IMR-90 (cell line): ENCODE data around the gene CLDN6. TPM values are rescaled to one million over a fixed set of nuclear protein-coding genes. Genes with fewer than 3 reads are reported as not detected.

Source experiments
- ATAC-seq: fragments of 200-7000 bp; cut with Tn5 transposase; 2 replicates; pipeline ENCODE4 v1.9.1; 2020; ENCODE audit warnings: low read depth, mild to moderate bottlenecking, moderate library complexity
- BruUV-seq: library from RNA; stranded (reverse); fragments of 400-500 nt; replicated peaks from 2 replicates; lab custom pipeline; 2021; lab: Mats Ljungman, UMichigan
- CTCF ChIA-PET: fragments of 300-600 bp; formaldehyde crosslinking; extraction: SDS; loops from one replicate; lab custom pipeline; 2021; ENCODE audit warnings: antibody characterized with exemption; lab: Yijun Ruan, JAX
- POLR2A ChIA-PET: fragments of 300-600 bp; sonication (Branson Sonifier 250); formaldehyde crosslinking; loops from one replicate; lab custom pipeline; 2022; ENCODE audit warnings: antibody characterized with exemption; ENCODE audit not compliant: unreplicated experiment; lab: Charles Lee
- DNase-seq: peaks from one replicate; pipeline ENCODE4 v3.0.0; 2013
- H2AFZ ChIP-seq: replicated peaks from 2 replicates; pipeline ENCODE3; 2013; ENCODE audit warnings: low read length, mild to moderate bottlenecking; ENCODE audit not compliant: poor library complexity
- H2AK5ac ChIP-seq: 2 replicates; pipeline ENCODE4 v1.6.1; 2013; ENCODE audit warnings: low read depth, low read length, inconsistent platforms
- H2AK9ac ChIP-seq: replicated peaks from 2 replicates; pipeline ENCODE3; 2013; ENCODE audit warnings: mild to moderate bottlenecking, low read depth, low read length, moderate library complexity; ENCODE audit not compliant: poor library complexity
- H2BK120ac ChIP-seq: 2 replicates; pipeline ENCODE4 v1.6.1; 2013; ENCODE audit warnings: low read depth, low read length, inconsistent platforms
- H2BK15ac ChIP-seq: 3 replicates; pipeline ENCODE4 v1.6.1; 2013; ENCODE audit warnings: low read depth, low read length, inconsistent platforms
- H2BK20ac ChIP-seq: 2 replicates; pipeline ENCODE4 v1.6.1; 2013; ENCODE audit warnings: low read depth, mild to moderate bottlenecking, inconsistent platforms, low read length, moderate library complexity
- H2BK5ac ChIP-seq: 2 replicates; pipeline ENCODE4 v1.6.1; 2013; ENCODE audit warnings: mild to moderate bottlenecking, low read depth, low read length, inconsistent platforms; ENCODE audit not compliant: poor library complexity, severe bottlenecking
- H3K14ac ChIP-seq: replicated peaks from 2 replicates; pipeline ENCODE4 v1.6.1; 2013; ENCODE audit warnings: low read depth, low read length, inconsistent platforms
- H3K18ac ChIP-seq: 2 replicates; pipeline ENCODE4 v1.6.1; 2013; ENCODE audit warnings: low read depth, low read length, control low read depth
- H3K23ac ChIP-seq: 2 replicates; pipeline ENCODE4 v1.6.1; 2013; ENCODE audit warnings: low read depth, low read length, inconsistent platforms
- H3K27ac ChIP-seq: 2 replicates; pipeline ENCODE4 v1.5.1; 2013; ENCODE audit warnings: mild to moderate bottlenecking, control low read depth, low read length; ENCODE audit not compliant: insufficient read depth
- H3K27me3 ChIP-seq: 2 replicates; pipeline ENCODE4 v1.6.1; 2013; ENCODE audit warnings: low read length; ENCODE audit not compliant: control insufficient read depth, insufficient read depth
- H3K36me3 ChIP-seq: 2 replicates; pipeline ENCODE4 v1.6.1; 2013; ENCODE audit warnings: low read length, mixed read lengths; ENCODE audit not compliant: control insufficient read depth, insufficient read depth
- H3K4ac ChIP-seq: 2 replicates; pipeline ENCODE4 v1.6.1; 2013; ENCODE audit warnings: low read depth, low read length, inconsistent platforms
- H3K4me1 ChIP-seq: 2 replicates; pipeline ENCODE4 v1.6.1; 2013; ENCODE audit warnings: low read length, mixed read lengths; ENCODE audit not compliant: control insufficient read depth, insufficient read depth
- H3K4me2 ChIP-seq: 2 replicates; pipeline ENCODE4 v1.6.1; 2013; ENCODE audit warnings: low read depth, mild to moderate bottlenecking, control low read depth, low read length, moderate library complexity
- H3K4me3 ChIP-seq: 2 replicates; pipeline ENCODE4 v1.5.1; 2013; ENCODE audit warnings: low read depth, mild to moderate bottlenecking, control low read depth, low read length, moderate library complexity; ENCODE audit not compliant: insufficient read depth
- H3K56ac ChIP-seq: 2 replicates; pipeline ENCODE4 v1.6.1; 2013; ENCODE audit warnings: low read length, inconsistent platforms; ENCODE audit not compliant: insufficient read depth; ENCODE audit errors: extremely low read depth
- H3K79me1 ChIP-seq, 2 experiments: 2 replicates each; pipeline ENCODE4 v1.6.1; 2013; ENCODE audit warnings: low read length in 2 of 2, inconsistent platforms in 1 of 2, low read depth in 1 of 2
- H3K9ac ChIP-seq: 2 replicates; pipeline ENCODE4 v1.6.1; 2013; ENCODE audit warnings: low read depth, low read length, control low read depth
- H3K9me1 ChIP-seq: 2 replicates; pipeline ENCODE4 v1.6.1; 2013; ENCODE audit warnings: low read length, inconsistent platforms; ENCODE audit not compliant: insufficient read depth
- H3K9me3 ChIP-seq: 2 replicates; pipeline ENCODE4 v1.6.1; 2013; ENCODE audit warnings: low read length; ENCODE audit not compliant: control insufficient read depth, insufficient read depth
- H4K20me1 ChIP-seq: 2 replicates; pipeline ENCODE4 v1.6.1; 2013; ENCODE audit warnings: low read length, inconsistent platforms; ENCODE audit not compliant: insufficient read depth
- H4K5ac ChIP-seq: 2 replicates; pipeline ENCODE4 v1.6.1; 2013; ENCODE audit warnings: mild to moderate bottlenecking, low read depth, low read length, control low read depth
- H4K8ac ChIP-seq, 2 experiments: 2 replicates each; pipeline ENCODE4 v1.6.1; 2013; ENCODE audit warnings: low read depth in 2 of 2, low read length in 2 of 2, control low read depth in 1 of 2, inconsistent platforms in 1 of 2
- H4K91ac ChIP-seq: 2 replicates; pipeline ENCODE4 v1.6.1; 2013; ENCODE audit warnings: low read depth, low read length, inconsistent platforms; ENCODE audit not compliant: insufficient read depth
- BHLHE40 ChIP-seq: fragments of 150-350 bp; IDR thresholded peaks from 2 replicates; pipeline ENCODE4 v1.6.1; 2016; ENCODE audit warnings: mild to moderate bottlenecking, low read depth, low read length
- CHD1 ChIP-seq: IDR thresholded peaks from 2 replicates; pipeline ENCODE4 v1.6.1; 2012; ENCODE audit warnings: low read depth, low read length, improper control_type of control experiment
- MAFK ChIP-seq: IDR thresholded peaks from 2 replicates; pipeline ENCODE4 v1.6.1; 2012; ENCODE audit warnings: low read depth, low read length, improper control_type of control experiment
- RCOR1 ChIP-seq: IDR thresholded peaks from 2 replicates; pipeline ENCODE4 v1.6.1; 2012; ENCODE audit warnings: mild to moderate bottlenecking, low read length, improper control_type of control experiment; ENCODE audit not compliant: insufficient replicate concordance
- RFX5 ChIP-seq: IDR thresholded peaks from 2 replicates; pipeline ENCODE4 v1.8.0; 2012; ENCODE audit warnings: low read depth, mild to moderate bottlenecking, low read length, moderate library complexity
- SMC3 ChIP-seq: fragments of 150-350 bp; IDR thresholded peaks from 2 replicates; pipeline ENCODE4 v1.6.1; 2016; ENCODE audit warnings: low read depth, mild to moderate bottlenecking, antibody characterized with exemption, low read length, moderate library complexity
- USF2 ChIP-seq: fragments of 150-350 bp; IDR thresholded peaks from 2 replicates; pipeline ENCODE4 v1.6.1; 2017; ENCODE audit warnings: mild to moderate bottlenecking, antibody characterized with exemption, low read length, low read depth
- WGBS, 2 experiments: methylation state at CpG; one replicate each; pipeline versions ENCODE4 v1.1.5 to v1.1.7; 2013; ENCODE audit warnings: missing lambda C conversion rate in 2 of 2; ENCODE audit not compliant: insufficient read length in 1 of 2; ENCODE audit errors: extremely low coverage in 2 of 2; 5-methylcytosine and 5-hydroxymethylcytosine counted together
- dilution Hi-C: fragments of 300-500 bp; cut with HindIII; formaldehyde crosslinking; loops from one replicate; pipeline ENCODE4 v1.14.3; 2018; ENCODE audit warnings: low sequenced_read_pairs; ENCODE audit not compliant: unreplicated experiment
- in situ Hi-C: fragments of 300-500 bp; cut with MboI; formaldehyde crosslinking; loops from 3 replicates; pipeline ENCODE4 v1.14.3; 2019; ENCODE audit warnings: low sequenced_read_pairs, inconsistent platforms, mixed read lengths
- intact Hi-C: fragments of 100-400 bp; cut with micrococcal nuclease; formaldehyde crosslinking; loops from 2 replicates; pipeline ENCODE4 v1.10.0; 2022
- polyA plus RNA-seq, 3 experiments: library from polyadenylated mRNA; depleted of rRNA; stranded (reverse); fragments of >200 nt; gene quantifications; 2 replicates each; pipeline ENCODE4 v1.2.3, GENCODE V29; 2012; ENCODE audit warnings: low replicate concordance in 1 of 3
- total RNA-seq: library from RNA; depleted of rRNA; stranded (reverse); fragments of >200 nt; gene quantifications from 2 replicates; pipeline ENCODE4 v1.2.3, GENCODE V29; 2012

Gene CLDN6
- total and polyA plus RNA-seq, 2 of the 4 experiments (the other 2 are of a cell fraction), result 0.14 TPM; not detected in 1

DNA sequence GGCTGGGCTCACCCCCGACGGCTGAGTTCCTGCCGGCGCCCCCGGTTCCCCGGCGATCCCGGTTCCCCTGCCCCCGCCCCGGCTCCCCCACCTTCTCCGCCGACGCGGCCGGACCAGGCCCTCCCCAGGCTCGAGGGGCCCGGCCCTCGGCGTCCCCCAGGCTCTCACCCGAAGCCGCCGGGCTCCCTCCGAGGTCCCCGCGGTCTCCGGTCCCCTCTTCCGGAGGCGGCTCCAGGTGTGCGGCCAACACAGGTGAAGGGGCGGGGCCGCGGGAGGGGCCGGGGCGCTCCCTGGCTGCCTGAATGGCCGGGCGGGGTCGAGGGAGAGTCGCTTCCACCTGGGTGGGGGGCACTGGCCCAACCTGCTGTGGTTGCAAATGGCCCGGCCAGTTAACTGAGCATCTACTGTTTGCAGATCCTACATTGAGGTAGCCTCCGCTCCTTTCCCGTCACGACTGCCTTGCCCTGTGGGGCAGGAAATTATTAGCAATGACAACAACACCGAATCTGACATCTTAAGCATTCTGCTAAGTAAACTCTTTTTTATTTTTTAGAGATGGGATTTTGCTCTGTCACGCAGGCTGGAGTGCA is 18.8 kb upstream of the CLDN6 start, which contains the start of gene BICDL2:
BICDL2 (minus strand) TSS at position 219 of the 590 bp plus-strand sequence. CDS start 1,448 bp downstream, outside the sequence.
- Histone ChIP-seq H2BK5ac (no peak within 1 kb of the TSS), H4K5ac (no peak within 1 kb of the TSS), H2BK15ac (no peak within 1 kb of the TSS), H3K36me3 (no peaks in the 10 kb centered on the region), H4K8ac (no peak within 1 kb of the TSS), H2AK5ac (no peak within 1 kb of the TSS), H3K9me3 (no peaks in the 10 kb centered on the region), H2BK20ac (no peak within 1 kb of the TSS), H3K18ac (no peak within 1 kb of the TSS), H4K20me1 (no peaks in the 10 kb centered on the region), H3K9ac (no peak within 1 kb of the TSS), H3K27ac (no peak within 1 kb of the TSS), H3K23ac (no peak within 1 kb of the TSS), H3K4ac (no peak within 1 kb of the TSS), H2AK9ac (no peak within 1 kb of the TSS), H3K4me2 (no peak within 1 kb of the TSS), H4K91ac (no peak within 1 kb of the TSS), H3K27me3 (peaks cover 74% of the 10 kb centered on the region), H3K9me1 (no peaks in the 10 kb centered on the region), H3K4me1 (no peaks in the 10 kb centered on the region), H3K79me1 (no peaks in the 10 kb centered on the region), H2BK120ac (no peak within 1 kb of the TSS), H3K56ac (no peak within 1 kb of the TSS), H2AFZ (no peak within 1 kb of the TSS), H3K4me3 (no peak within 1 kb of the TSS), H3K14ac (no peak within 1 kb of the TSS)
- no TSS peak for BruUV-seq
- DNase-seq (no peak), ATAC-seq (no peak)
- CTCF ChIA-PET, result no interaction called here
- POLR2A ChIA-PET, result no interaction called here
- in situ Hi-C loops (no loop called here), dilution Hi-C loops (no loop called here), intact Hi-C loops (no loop called here)
- 6% methylated on average over 24 of the region's 44 CpGs; no CpG with 5 or more reads in 1 of the 2 experiments for WGBS, 2 experiments
- no peak for TF ChIP-seq SMC3
- TF ChIP-seq RFX5, result no peak
- TF ChIP-seq MAFK, result no peak
- TF ChIP-seq USF2, result no peak
- no peak for TF ChIP-seq BHLHE40
- TF ChIP-seq RCOR1, result no peak
- no peak for TF ChIP-seq CHD1
